ENCODE measurements around the gene RBM10.

Gene RBM10

GRCh38 chrX:47230136-47230868 is 85.3 kb downstream of the RBM10 start:
- no peak overlapping the region for H3K4me3 ChIP-seq (ENCODE audit: low read length)

GRCh38 chrX:47231167-47231566 is 86.1 kb downstream of the RBM10 start:
- TF ChIP-seq EZH2phosphoT487 (IDR thresholded peaks at IDR 0.05; ENCODE audit: borderline replicate concordance, low read length), result no peak
- TF ChIP-seq, protein P1, sequence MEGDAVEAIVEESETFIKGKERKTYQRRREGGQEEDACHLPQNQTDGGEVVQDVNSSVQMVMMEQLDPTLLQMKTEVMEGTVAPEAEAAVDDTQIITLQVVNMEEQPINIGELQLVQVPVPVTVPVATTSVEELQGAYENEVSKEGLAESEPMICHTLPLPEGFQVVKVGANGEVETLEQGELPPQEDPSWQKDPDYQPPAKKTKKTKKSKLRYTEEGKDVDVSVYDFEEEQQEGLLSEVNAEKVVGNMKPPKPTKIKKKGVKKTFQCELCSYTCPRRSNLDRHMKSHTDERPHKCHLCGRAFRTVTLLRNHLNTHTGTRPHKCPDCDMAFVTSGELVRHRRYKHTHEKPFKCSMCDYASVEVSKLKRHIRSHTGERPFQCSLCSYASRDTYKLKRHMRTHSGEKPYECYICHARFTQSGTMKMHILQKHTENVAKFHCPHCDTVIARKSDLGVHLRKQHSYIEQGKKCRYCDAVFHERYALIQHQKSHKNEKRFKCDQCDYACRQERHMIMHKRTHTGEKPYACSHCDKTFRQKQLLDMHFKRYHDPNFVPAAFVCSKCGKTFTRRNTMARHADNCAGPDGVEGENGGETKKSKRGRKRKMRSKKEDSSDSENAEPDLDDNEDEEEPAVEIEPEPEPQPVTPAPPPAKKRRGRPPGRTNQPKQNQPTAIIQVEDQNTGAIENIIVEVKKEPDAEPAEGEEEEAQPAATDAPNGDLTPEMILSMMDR (IDR thresholded peaks at IDR 0.05; ENCODE audit: low read depth, low read length, poor library complexity, severe bottlenecking), result no peak
- Histone ChIP-seq H3K4me2 (ENCODE audit: low read length) (no peak overlapping the region), H3K9me3 (ENCODE audit: control insufficient read depth, insufficient read depth, low read length) (no peaks in the 10 kb centered on the region), H3K9me2 (replicated peaks; ENCODE audit: control insufficient read depth, low read length) (no peaks in the 10 kb centered on the region), H3K27me3 (ENCODE audit: control insufficient read depth, low read length) (no peaks in the 10 kb centered on the region), H3K4me1 (ENCODE audit: control insufficient read depth, low read length) (peaks cover 15% of the 10 kb centered on the region), H3F3A (ENCODE audit: control insufficient read depth, insufficient read depth) (0 out of 2 replicates have a peak, but pooled peaks cover 3% of the 10 kb centered on the region), H3K4me3 (ENCODE audit: low read length) (no peak overlapping the region), H3K79me2 (ENCODE audit: control insufficient read depth, low read length) (peaks cover 26% of the 10 kb centered on the region), H3K36me3 (ENCODE audit: control insufficient read depth, low read length) (peaks cover 26% of the 10 kb centered on the region), H4K20me1 (ENCODE audit: control insufficient read depth, insufficient read depth, low read depth, low read length) (no peaks in the 10 kb centered on the region), H3K27ac (ENCODE audit: low read depth, low read length) (no peak overlapping the region)

More at GRCh38 chrX:47230136-47230868, 85.3 kb downstream of the RBM10 start:
- Histone ChIP-seq H3K27me3 (ENCODE audit: control insufficient read depth, low read length) (no peaks in the 10 kb centered on the region), H3K27ac (ENCODE audit: low read depth, low read length) (no peak overlapping the region), H3K4me1 (ENCODE audit: control insufficient read depth, low read length) (peaks cover 12% of the 10 kb centered on the region), H3K79me2 (ENCODE audit: control insufficient read depth, low read length) (peaks cover 17% of the 10 kb centered on the region), H3F3A (ENCODE audit: control insufficient read depth, insufficient read depth) (0 out of 2 replicates have a peak, but pooled peaks cover 3% of the 10 kb centered on the region), H4K20me1 (ENCODE audit: control insufficient read depth, insufficient read depth, low read depth, low read length) (no peaks in the 10 kb centered on the region), H3K4me2 (ENCODE audit: low read length) (no peak overlapping the region), H3K9me2 (replicated peaks; ENCODE audit: control insufficient read depth, low read length) (no peaks in the 10 kb centered on the region), H3K9me3 (ENCODE audit: control insufficient read depth, insufficient read depth, low read length) (no peaks in the 10 kb centered on the region), H3K36me3 (ENCODE audit: control insufficient read depth, low read length) (peaks cover 35% of the 10 kb centered on the region)
- TF ChIP-seq EZH2phosphoT487 (IDR thresholded peaks at IDR 0.05; ENCODE audit: borderline replicate concordance, low read length), result no peak
- TF ChIP-seq, protein P1 (IDR thresholded peaks at IDR 0.05; ENCODE audit: low read depth, low read length, poor library complexity, severe bottlenecking), result no peak

DNA sequence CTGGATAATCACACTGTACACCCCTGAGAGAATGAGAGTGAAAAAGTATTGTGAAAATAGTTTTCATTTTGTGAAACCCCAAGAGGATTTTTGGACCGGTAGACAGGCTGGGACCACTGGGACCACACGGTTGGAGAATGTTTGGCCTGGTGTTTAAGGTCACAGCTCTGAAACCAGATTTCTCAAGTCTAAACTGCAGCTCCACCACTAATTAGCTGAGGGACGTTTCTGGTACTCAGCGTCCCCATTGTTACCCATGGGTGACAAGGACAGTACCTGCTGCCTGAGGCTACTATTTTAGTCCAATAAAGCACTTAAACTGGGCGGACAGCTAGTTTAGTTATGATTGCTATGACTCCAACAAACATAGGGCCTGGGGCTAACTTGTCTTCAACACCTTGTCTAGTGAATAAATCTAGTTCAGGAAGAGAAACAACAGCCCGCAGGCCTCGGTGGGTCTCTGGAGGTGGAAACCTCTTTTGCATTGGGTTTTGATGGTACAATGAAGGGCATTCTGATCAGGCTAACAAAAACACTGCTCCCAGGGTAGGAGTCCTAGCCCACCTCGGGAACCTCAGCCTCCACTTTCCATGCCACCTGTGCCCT is 87.3 kb downstream of the RBM10 start:
- Histone ChIP-seq H3K4me2 (ENCODE audit: low read length) (peak overlapping the region; percentile 78), H3K4me3 (ENCODE audit: low read length) (peak overlapping the region; percentile 87), H3K4me1 (ENCODE audit: control insufficient read depth, low read length) (peaks cover 15% of the 10 kb centered on the region), H3K27ac (ENCODE audit: low read depth, low read length) (peak overlapping the region; percentile 81), H3F3A (ENCODE audit: control insufficient read depth, insufficient read depth) (0 out of 2 replicates have a peak, but pooled peaks cover 3% of the 10 kb centered on the region), H3K9me2 (replicated peaks; ENCODE audit: control insufficient read depth, low read length) (no peaks in the 10 kb centered on the region), H3K27me3 (ENCODE audit: control insufficient read depth, low read length) (no peaks in the 10 kb centered on the region), H3K9me3 (ENCODE audit: control insufficient read depth, insufficient read depth, low read length) (no peaks in the 10 kb centered on the region), H3K36me3 (ENCODE audit: control insufficient read depth, low read length) (peaks cover 15% of the 10 kb centered on the region), H4K20me1 (ENCODE audit: control insufficient read depth, insufficient read depth, low read depth, low read length) (no peaks in the 10 kb centered on the region), H3K79me2 (ENCODE audit: control insufficient read depth, low read length) (peaks cover 37% of the 10 kb centered on the region)
- TF ChIP-seq, protein P1 (IDR thresholded peaks at IDR 0.05; ENCODE audit: low read depth, low read length, poor library complexity, severe bottlenecking), result no peak
- no peak for TF ChIP-seq EZH2phosphoT487 (IDR thresholded peaks at IDR 0.05; ENCODE audit: borderline replicate concordance, low read length)
